SK-N-SH treated with all-trans-retinoic acid at 6 μM for 48 hours (cell line): ENCODE data around the gene LAMB1.
A peak's percentile ranks its signal among the peaks of the same experiment; 100 is the strongest.

Experiments
- ATAC-seq: fragments of 200-7000 bp; cut with Tn5 transposase; 3 replicates; pipeline ENCODE4 v1.9.1; 2020; ENCODE audit warnings: mild to moderate bottlenecking, moderate library complexity
- ARNTL ChIP-seq: fragments of 450-650 bp; formaldehyde crosslinking; IDR thresholded peaks from 2 replicates; pipeline ENCODE4 v1.5.0; 2020; ENCODE audit warnings: low read depth, mild to moderate bottlenecking, moderate library complexity, borderline replicate concordance
- CSDC2 ChIP-seq: fragments of 250-450 bp; sonication (Bioruptor Pico); IDR thresholded peaks from 2 replicates; pipeline ENCODE4 v1.5.0; 2020; ENCODE audit warnings: mild to moderate bottlenecking, moderate library complexity
- ESRRG ChIP-seq: fragments of 250-450 bp; sonication (Bioruptor Pico); IDR thresholded peaks from 2 replicates; pipeline ENCODE4 v1.6.1; 2021; ENCODE audit warnings: mild to moderate bottlenecking
- GLIS3 ChIP-seq: fragments of 250-450 bp; sonication (Bioruptor Pico); IDR thresholded peaks from 2 replicates; pipeline ENCODE4 v1.5.0; 2020; ENCODE audit warnings: mild to moderate bottlenecking, moderate library complexity
- ISL1 ChIP-seq: fragments of 250-450 bp; sonication (Bioruptor Pico); IDR thresholded peaks from 2 replicates; pipeline ENCODE4 v2.1.2; 2022; ENCODE audit warnings: mild to moderate bottlenecking, moderate library complexity
- OSR1 ChIP-seq: fragments of 250-450 bp; sonication (Bioruptor Pico); IDR thresholded peaks from 2 replicates; pipeline ENCODE4 v1.8.0; 2022; ENCODE audit warnings: moderate library complexity, mild to moderate bottlenecking, inconsistent platforms
- PPARA ChIP-seq: fragments of 250-450 bp; sonication (Bioruptor Pico); IDR thresholded peaks from 2 replicates; pipeline ENCODE4 v1.5.0; 2020; ENCODE audit warnings: mild to moderate bottlenecking, borderline replicate concordance
- RARB ChIP-seq: fragments of 250-450 bp; sonication (Bioruptor Pico); IDR thresholded peaks from 2 replicates; pipeline ENCODE4 v1.8.0; 2021; ENCODE audit warnings: mild to moderate bottlenecking, moderate library complexity
- SNAI2 ChIP-seq: fragments of 250-450 bp; sonication (Bioruptor Pico); IDR thresholded peaks from 2 replicates; pipeline ENCODE4 v1.5.0; 2020; ENCODE audit warnings: mild to moderate bottlenecking, moderate library complexity
- TCF4 ChIP-seq: fragments of 250-450 bp; sonication (Bioruptor Pico); IDR thresholded peaks from 2 replicates; pipeline ENCODE4 v1.8.0; 2021; ENCODE audit warnings: mild to moderate bottlenecking, moderate library complexity, borderline replicate concordance
- TOX ChIP-seq: fragments of 250-450 bp; sonication (Bioruptor Pico); IDR thresholded peaks from 2 replicates; pipeline ENCODE4 v1.8.0; 2021; ENCODE audit warnings: mild to moderate bottlenecking, moderate library complexity, borderline replicate concordance
- ZC3H10 ChIP-seq: fragments of 250-450 bp; sonication (Bioruptor Pico); IDR thresholded peaks from 2 replicates; pipeline ENCODE4 v1.5.1; 2021; ENCODE audit warnings: mild to moderate bottlenecking, moderate library complexity
- ZFP3 ChIP-seq: fragments of 250-450 bp; sonication (Bioruptor Pico); IDR thresholded peaks from 2 replicates; pipeline ENCODE4 v1.5.0; 2020; ENCODE audit warnings: mild to moderate bottlenecking, moderate library complexity
- ZFP30 ChIP-seq: fragments of 450-650 bp; formaldehyde crosslinking; IDR thresholded peaks from 2 replicates; pipeline ENCODE4 v1.5.0; 2022; ENCODE audit warnings: mild to moderate bottlenecking, moderate library complexity
- ZNF565 ChIP-seq: fragments of 450-650 bp; formaldehyde crosslinking; conservative IDR thresholded peaks from 2 replicates; pipeline ENCODE4 v1.5.0; 2020; ENCODE audit warnings: low read depth, mild to moderate bottlenecking, moderate library complexity
- ZNF70 ChIP-seq: fragments of 450-650 bp; formaldehyde crosslinking; IDR thresholded peaks from 2 replicates; pipeline ENCODE4 v1.5.0; 2020; ENCODE audit warnings: mild to moderate bottlenecking, moderate library complexity
- ZNF8 ChIP-seq: fragments of 450-650 bp; formaldehyde crosslinking; IDR thresholded peaks from 2 replicates; pipeline ENCODE4 v1.5.0; 2020; ENCODE audit warnings: mild to moderate bottlenecking, moderate library complexity
- TF ChIP-seq, protein P1 (sequence below): fragments of 250-450 bp; sonication (Bioruptor Pico); IDR thresholded peaks from 2 replicates; pipeline ENCODE4 v1.5.1; 2020; ENCODE audit warnings: low read depth, mild to moderate bottlenecking, moderate library complexity
- TF ChIP-seq, protein P2 (sequence below): fragments of 250-450 bp; sonication (Bioruptor Pico); IDR thresholded peaks from 2 replicates; pipeline ENCODE4 v1.5.0; 2020; ENCODE audit warnings: mild to moderate bottlenecking, moderate library complexity
- TF ChIP-seq, protein P3 (sequence below): fragments of 250-450 bp; sonication (Bioruptor Pico); IDR thresholded peaks from 2 replicates; pipeline ENCODE4 v1.5.1; 2021; ENCODE audit warnings: mild to moderate bottlenecking, moderate library complexity
- TF ChIP-seq, protein P4 (sequence below): fragments of 250-450 bp; sonication (Bioruptor Pico); IDR thresholded peaks from 2 replicates; pipeline ENCODE4 v1.8.0; 2021; ENCODE audit warnings: low read depth, mild to moderate bottlenecking, moderate library complexity, borderline replicate concordance

LAMB1 gene

DNA sequence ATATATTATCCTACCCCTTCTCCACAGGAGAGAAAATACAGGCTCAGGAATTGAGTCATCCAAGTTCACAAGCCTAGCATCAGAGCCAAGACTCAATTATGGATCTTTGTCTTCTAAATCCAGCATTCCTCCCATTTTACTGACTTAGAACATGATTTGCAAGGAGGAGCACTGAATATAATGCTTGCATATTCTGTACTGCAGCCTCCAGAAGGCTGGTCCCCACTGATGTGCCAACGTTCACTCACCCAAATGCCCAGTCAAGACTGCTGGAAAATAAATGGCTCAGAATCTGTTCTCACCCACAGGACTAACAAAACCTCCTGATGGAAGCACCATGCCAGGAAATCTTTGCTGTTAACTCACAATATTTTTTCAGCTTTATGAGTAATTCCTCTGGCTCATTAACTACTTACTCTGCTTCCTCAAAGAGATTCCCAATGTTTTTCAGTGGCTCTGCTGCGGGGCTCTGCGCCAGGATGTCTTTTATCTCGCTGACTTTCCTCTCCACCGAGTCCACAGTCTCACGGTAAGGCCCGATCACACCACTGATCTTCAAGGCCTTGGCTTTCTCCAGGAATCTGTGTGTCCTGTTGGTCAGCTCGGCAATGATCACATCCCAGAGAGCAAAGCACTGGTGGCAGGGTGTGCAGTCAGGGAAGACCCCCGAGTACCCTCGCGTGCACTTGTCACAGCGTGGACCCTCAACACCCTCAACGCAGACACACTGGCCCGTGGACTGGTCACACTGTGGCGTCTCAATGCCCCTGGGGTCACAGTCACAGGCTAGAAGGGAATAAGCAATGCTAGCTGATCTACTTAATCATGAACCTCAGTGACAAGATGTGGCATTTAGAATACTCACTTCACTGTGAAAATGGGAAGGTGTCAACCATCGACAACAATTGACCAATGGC lies 63.1 kb downstream of the LAMB1 start:
- TF ChIP-seq, protein P1, sequence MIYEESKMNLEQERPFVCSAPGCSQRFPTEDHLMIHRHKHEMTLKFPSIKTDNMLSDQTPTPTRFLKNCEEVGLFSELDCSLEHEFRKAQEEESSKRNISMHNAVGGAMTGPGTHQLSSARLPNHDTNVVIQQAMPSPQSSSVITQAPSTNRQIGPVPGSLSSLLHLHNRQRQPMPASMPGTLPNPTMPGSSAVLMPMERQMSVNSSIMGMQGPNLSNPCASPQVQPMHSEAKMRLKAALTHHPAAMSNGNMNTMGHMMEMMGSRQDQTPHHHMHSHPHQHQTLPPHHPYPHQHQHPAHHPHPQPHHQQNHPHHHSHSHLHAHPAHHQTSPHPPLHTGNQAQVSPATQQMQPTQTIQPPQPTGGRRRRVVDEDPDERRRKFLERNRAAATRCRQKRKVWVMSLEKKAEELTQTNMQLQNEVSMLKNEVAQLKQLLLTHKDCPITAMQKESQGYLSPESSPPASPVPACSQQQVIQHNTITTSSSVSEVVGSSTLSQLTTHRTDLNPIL (CRISPR knock-in tag) = no peak
- TF ChIP-seq ZNF565 (CRISPR knock-in tag) (no peak), ZFP30 (CRISPR knock-in tag) (no peak), CSDC2 (CRISPR knock-in tag) (no peak; the same call in 1 of the 2 replicates), SNAI2 (CRISPR knock-in tag) (0 out of 2 replicates have a peak, but pooled peaks have one; percentile 48), ZNF8 (CRISPR knock-in tag) (no peak), ZNF70 (CRISPR knock-in tag) (no peak), ZC3H10 (0 out of 2 replicates have a peak, but pooled peaks have one; percentile 43), GLIS3 (CRISPR knock-in tag) (no peak), RARB (no peak), TCF4 (CRISPR knock-in tag) (no peak), OSR1 (CRISPR knock-in tag) (no peak), ZFP3 (CRISPR knock-in tag) (0 out of 2 replicates have a peak, but pooled peaks have one; percentile 34), TOX (no peak; the same call in 1 of the 2 replicates), ISL1 (CRISPR knock-in tag) (peak; percentile 75)
- TF ChIP-seq, protein P2, sequence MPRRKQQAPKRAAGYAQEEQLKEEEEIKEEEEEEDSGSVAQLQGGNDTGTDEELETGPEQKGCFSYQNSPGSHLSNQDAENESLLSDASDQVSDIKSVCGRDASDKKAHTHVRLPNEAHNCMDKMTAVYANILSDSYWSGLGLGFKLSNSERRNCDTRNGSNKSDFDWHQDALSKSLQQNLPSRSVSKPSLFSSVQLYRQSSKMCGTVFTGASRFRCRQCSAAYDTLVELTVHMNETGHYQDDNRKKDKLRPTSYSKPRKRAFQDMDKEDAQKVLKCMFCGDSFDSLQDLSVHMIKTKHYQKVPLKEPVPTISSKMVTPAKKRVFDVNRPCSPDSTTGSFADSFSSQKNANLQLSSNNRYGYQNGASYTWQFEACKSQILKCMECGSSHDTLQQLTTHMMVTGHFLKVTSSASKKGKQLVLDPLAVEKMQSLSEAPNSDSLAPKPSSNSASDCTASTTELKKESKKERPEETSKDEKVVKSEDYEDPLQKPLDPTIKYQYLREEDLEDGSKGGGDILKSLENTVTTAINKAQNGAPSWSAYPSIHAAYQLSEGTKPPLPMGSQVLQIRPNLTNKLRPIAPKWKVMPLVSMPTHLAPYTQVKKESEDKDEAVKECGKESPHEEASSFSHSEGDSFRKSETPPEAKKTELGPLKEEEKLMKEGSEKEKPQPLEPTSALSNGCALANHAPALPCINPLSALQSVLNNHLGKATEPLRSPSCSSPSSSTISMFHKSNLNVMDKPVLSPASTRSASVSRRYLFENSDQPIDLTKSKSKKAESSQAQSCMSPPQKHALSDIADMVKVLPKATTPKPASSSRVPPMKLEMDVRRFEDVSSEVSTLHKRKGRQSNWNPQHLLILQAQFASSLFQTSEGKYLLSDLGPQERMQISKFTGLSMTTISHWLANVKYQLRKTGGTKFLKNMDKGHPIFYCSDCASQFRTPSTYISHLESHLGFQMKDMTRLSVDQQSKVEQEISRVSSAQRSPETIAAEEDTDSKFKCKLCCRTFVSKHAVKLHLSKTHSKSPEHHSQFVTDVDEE (CRISPR knock-in tag) = no peak
- TF ChIP-seq, protein P3, sequence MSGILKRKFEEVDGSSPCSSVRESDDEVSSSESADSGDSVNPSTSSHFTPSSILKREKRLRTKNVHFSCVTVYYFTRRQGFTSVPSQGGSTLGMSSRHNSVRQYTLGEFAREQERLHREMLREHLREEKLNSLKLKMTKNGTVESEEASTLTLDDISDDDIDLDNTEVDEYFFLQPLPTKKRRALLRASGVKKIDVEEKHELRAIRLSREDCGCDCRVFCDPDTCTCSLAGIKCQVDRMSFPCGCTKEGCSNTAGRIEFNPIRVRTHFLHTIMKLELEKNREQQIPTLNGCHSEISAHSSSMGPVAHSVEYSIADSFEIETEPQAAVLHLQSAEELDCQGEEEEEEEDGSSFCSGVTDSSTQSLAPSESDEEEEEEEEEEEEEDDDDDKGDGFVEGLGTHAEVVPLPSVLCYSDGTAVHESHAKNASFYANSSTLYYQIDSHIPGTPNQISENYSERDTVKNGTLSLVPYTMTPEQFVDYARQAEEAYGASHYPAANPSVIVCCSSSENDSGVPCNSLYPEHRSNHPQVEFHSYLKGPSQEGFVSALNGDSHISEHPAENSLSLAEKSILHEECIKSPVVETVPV (CRISPR knock-in tag) = no peak
- TF ChIP-seq, protein P4, sequence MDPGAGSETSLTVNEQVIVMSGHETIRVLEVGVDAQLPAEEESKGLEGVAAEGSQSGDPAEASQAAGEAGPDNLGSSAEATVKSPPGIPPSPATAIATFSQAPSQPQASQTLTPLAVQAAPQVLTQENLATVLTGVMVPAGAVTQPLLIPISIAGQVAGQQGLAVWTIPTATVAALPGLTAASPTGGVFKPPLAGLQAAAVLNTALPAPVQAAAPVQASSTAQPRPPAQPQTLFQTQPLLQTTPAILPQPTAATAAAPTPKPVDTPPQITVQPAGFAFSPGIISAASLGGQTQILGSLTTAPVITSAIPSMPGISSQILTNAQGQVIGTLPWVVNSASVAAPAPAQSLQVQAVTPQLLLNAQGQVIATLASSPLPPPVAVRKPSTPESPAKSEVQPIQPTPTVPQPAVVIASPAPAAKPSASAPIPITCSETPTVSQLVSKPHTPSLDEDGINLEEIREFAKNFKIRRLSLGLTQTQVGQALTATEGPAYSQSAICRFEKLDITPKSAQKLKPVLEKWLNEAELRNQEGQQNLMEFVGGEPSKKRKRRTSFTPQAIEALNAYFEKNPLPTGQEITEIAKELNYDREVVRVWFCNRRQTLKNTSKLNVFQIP (CRISPR knock-in tag) = no peak
- peak; percentile 57 for ATAC-seq

DNA sequence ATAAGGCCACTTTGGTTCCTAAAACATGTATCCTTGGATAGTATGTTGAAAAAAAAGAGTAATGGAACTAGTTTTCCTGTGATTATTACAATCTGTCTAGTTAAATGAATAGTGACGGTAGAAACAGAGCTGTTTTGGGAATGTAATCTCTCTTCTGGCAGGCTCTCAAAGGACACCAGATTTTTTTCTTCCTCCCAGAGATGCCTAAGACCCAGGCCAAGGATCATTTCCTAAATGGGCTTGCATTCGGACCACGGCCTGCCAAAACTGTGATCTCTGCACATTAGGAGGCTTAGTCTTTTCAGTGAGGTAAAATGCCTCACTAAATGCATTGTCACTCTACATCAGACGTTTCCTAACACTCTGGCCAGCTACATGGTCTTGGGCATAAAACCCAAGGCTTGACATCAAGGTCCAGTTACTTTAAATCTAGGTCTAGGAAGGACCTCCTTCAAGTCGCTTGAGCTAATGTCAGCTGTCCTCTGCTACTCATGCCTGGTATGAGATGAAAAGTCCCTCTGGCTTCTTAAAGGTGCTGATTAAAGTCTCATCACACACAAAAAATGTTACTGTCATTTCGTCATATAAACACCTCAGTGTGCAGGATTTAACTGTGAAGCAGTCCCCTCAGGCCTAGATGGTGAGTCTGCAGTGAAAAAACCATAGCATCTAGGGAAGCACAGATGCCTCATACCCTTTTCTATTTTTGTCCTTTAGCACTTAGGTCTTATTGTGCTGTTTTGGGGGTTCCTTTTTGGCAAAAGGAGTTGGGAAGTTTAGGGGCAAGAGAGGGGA lies 64.3 kb downstream of the LAMB1 start:
- ATAC-seq = peak; percentile 27
- TF ChIP-seq GLIS3 (CRISPR knock-in tag) (no peak), ZNF8 (CRISPR knock-in tag) (no peak), ESRRG (CRISPR knock-in tag) (0 out of 2 replicates have a peak, but pooled peaks have one; percentile 27), ARNTL (CRISPR knock-in tag) (no peak), ZC3H10 (no peak), ISL1 (CRISPR knock-in tag) (peak; percentile 70; the same call in 1 of the 2 replicates), ZFP30 (CRISPR knock-in tag) (no peak), ZNF70 (CRISPR knock-in tag) (no peak), RARB (no peak), ZFP3 (CRISPR knock-in tag) (0 out of 2 replicates have a peak, but pooled peaks have one; percentile 54), CSDC2 (CRISPR knock-in tag) (no peak), SNAI2 (CRISPR knock-in tag) (no peak), ZNF565 (CRISPR knock-in tag) (no peak), TOX (peak; percentile 21; the same call in 1 of the 2 replicates), PPARA (CRISPR knock-in tag) (no peak), OSR1 (CRISPR knock-in tag) (no peak), TCF4 (CRISPR knock-in tag) (no peak)
- TF ChIP-seq, protein P2 (CRISPR knock-in tag) = no peak
- TF ChIP-seq, protein P3 (CRISPR knock-in tag) = 0 out of 2 replicates have a peak, but pooled peaks have one; percentile 14
- TF ChIP-seq, protein P1 (CRISPR knock-in tag) = no peak
